RWPE1 (cell line): ENCODE data around the gene TGFBR1.
A peak's percentile ranks its signal among the peaks of the same experiment; 100 is the strongest.

ENCODE experiments used
- CTCF ChIA-PET: fragments of 350-600 bp; sonication (Branson Sonifier 250); formaldehyde crosslinking; extraction: SDS; loops from one replicate; lab custom pipeline; 2021; lab: Yijun Ruan, JAX
- POLR2A ChIA-PET: fragments of 400-600 bp; formaldehyde crosslinking; extraction: SDS; loops from one replicate; lab custom pipeline; 2020; ENCODE audit warnings: antibody characterized with exemption; ENCODE audit not compliant: low non-redundant PET; lab: Yijun Ruan, JAX
- DNase-seq: peaks from one replicate; pipeline ENCODE4 v3.0.0; 2012; ENCODE audit warnings: low spot score
- H3K27ac ChIP-seq: fragments of 450-650 bp; 2 replicates; pipeline ENCODE4 v1.5.1; 2017
- CTCF ChIP-seq: fragments of 450-650 bp; conservative IDR thresholded peaks from 2 replicates; pipeline ENCODE4 v1.5.1; 2017; ENCODE audit warnings: low read depth, mild to moderate bottlenecking

The TGFBR1 gene

GRCh38 chr9:99184110-99184474, 79.2 kb downstream of the TGFBR1 start:
- ChIA-PET CTCF (interaction anchor here (0.6 to 2.8 kb wide), 15 partner anchors 8 to 1375 kb away, joined by 3 to 16 read pairs (median 4); partner anchors contain the start of gene ALG2), POLR2A (no interaction called here)
- no peak for DNase-seq
- peak overlapping the region; percentile 24 for H3K27ac ChIP-seq
- no peak for TF ChIP-seq CTCF

- peak overlapping the region; percentile 24 for H3K27ac ChIP-seq
- POLR2A ChIA-PET, result no interaction called here
- TF ChIP-seq CTCF, result peak; percentile 99
- peak; percentile 93 for DNase-seq
- CTCF ChIA-PET, result interaction anchor here (0.5 to 2.8 kb wide), 26 partner anchors 8 to 1375 kb away, joined by 3 to 16 read pairs (median 4); partner anchors contain the start of genes ALG2 and INVS
These were observed 79.8 kb downstream of the TGFBR1 start for GRCh38 chr9:99184475-99185347.

GRCh38 chr9:99185348-99185632, 80.4 kb downstream of the TGFBR1 start:
- DNase-seq, result no peak
- ChIA-PET POLR2A (no interaction called here), CTCF (interaction anchor here (0.5 to 2.8 kb wide), 15 partner anchors 12 to 1138 kb away, joined by 3 to 16 read pairs (median 4); partner anchors contain the start of genes ALG2 and INVS)
- no peak for TF ChIP-seq CTCF
- H3K27ac ChIP-seq, result no peak overlapping the region

GRCh38 chr9:99185934-99186333, 81.0 kb downstream of the TGFBR1 start:
- CTCF ChIA-PET, result interaction anchor here (0.6 to 2.8 kb wide), 7 partner anchors 12 to 1299 kb away, joined by 3 to 16 read pairs (median 3); no protein-coding TSS in a partner anchor

GRCh38 chr9:99187311-99187710, 82.4 kb downstream of the TGFBR1 start:
- ChIA-PET CTCF (interaction anchor here (0.6 kb wide), 1 partner anchor 725 kb away, joined by 5 read pairs; no protein-coding TSS in a partner anchor), POLR2A (no interaction called here)
- H3K27ac ChIP-seq, result no peak overlapping the region

More at GRCh38 chr9:99185934-99186333, 81.0 kb downstream of the TGFBR1 start:
- no peak overlapping the region for H3K27ac ChIP-seq
- TF ChIP-seq CTCF, result no peak
- no peak for DNase-seq
- POLR2A ChIA-PET, result no interaction called here

More at GRCh38 chr9:99187311-99187710, 82.4 kb downstream of the TGFBR1 start:
- no peak for TF ChIP-seq CTCF
- DNase-seq, result no peak
